OCI-LY7 (cell line): Measurements from ENCODE around the gene INPP4A.

ENCODE experiments used
- CTCF ChIP-seq: fragments of 200-600 bp; sonication (generic); conservative IDR thresholded peaks from 2 replicates; pipeline ENCODE4 v1.5.1; 2014; ENCODE audit warnings: mild to moderate bottlenecking, antibody characterized with exemption, low read length, moderate library complexity, mixed read lengths
- EZH2phosphoT487 ChIP-seq: fragments of 200-600 bp; sonication (generic); IDR thresholded peaks from 2 replicates; pipeline ENCODE4 v1.6.1; 2018; ENCODE audit warnings: low read depth, borderline replicate concordance, mild to moderate bottlenecking, mixed run types, antibody characterized with exemption, low read length, moderate library complexity, mixed read lengths

DNA sequence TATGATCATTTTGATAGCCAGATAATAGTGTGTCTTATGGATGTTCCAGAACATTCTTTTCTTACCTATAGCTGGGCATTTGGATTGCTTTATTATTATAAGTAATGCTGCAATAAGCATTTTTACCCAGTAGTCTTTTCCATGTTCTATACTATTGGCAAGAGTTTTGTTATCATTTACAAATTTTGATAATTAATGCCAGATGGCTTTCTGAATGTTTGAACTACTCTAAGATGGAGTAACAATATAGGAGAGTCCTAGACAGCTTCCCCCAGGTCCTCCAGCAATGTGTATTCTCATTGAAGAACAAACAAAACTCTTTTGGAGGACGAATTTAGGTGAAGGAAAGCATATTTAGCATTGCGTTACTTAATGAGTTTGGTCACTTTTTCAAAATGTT is 73.0 kb downstream of the INPP4A start:
- no peak for TF ChIP-seq CTCF
- TF ChIP-seq EZH2phosphoT487: no peak
